Measurements from ENCODE around the gene FAM174C.

FAM174C gene

GRCh38 chr19:1275260-1275975, at the start of gene FAM174C:
Gene FAM174C (plus strand): TSS chr19:1275530. CDS start chr19:1275550, 20 bp downstream.
- DNase-seq (ENCODE audit: low read depth in 3 of 3) = peak; percentile 91 to 97 (median 94)

- DNase-seq (ENCODE audit: low read depth in 3 of 3) = no peak
Observed at GRCh38 chr19:1226227-1226518, 49.2 kb upstream of the FAM174C start.

- DNase-seq (ENCODE audit: low read depth in 3 of 3) = no peak
Observed at GRCh38 chr19:1226522-1227303, 48.6 kb upstream of the FAM174C start.

- no peak for DNase-seq (ENCODE audit: low read depth in 3 of 3)
Observed at GRCh38 chr19:1227304-1228054, 47.9 kb upstream of the FAM174C start.

- no peak for DNase-seq (ENCODE audit: low read depth in 3 of 3)
Observed at GRCh38 chr19:1228161-1228957, 47.0 kb upstream of the FAM174C start.

- DNase-seq (ENCODE audit: low read depth in 3 of 3) = no peak
Observed at GRCh38 chr19:1229056-1229923, 46.0 kb upstream of the FAM174C start.

GRCh38 chr19:1229924-1230782, 45.2 kb upstream of the FAM174C start:
- no peak for DNase-seq (ENCODE audit: low read depth in 3 of 3)

- no peak for DNase-seq (ENCODE audit: low read depth in 3 of 3)
Observed at GRCh38 chr19:1230783-1231489, 44.4 kb upstream of the FAM174C start.

GRCh38 chr19:1231729-1232637, 43.3 kb upstream of the FAM174C start:
- DNase-seq (ENCODE audit: low read depth in 3 of 3) = no peak

GRCh38 chr19:1232652-1233072, 42.7 kb upstream of the FAM174C start:
- DNase-seq (ENCODE audit: low read depth in 3 of 3) = no peak

GRCh38 chr19:1233115-1233667, 42.1 kb upstream of the FAM174C start:
- no peak for DNase-seq (ENCODE audit: low read depth in 3 of 3)

- no peak for DNase-seq (ENCODE audit: low read depth in 3 of 3)
Observed at GRCh38 chr19:1234051-1234954, 41.0 kb upstream of the FAM174C start.

- no peak for DNase-seq (ENCODE audit: low read depth in 3 of 3)
Observed at GRCh38 chr19:1234955-1235380, 40.4 kb upstream of the FAM174C start.

GRCh38 chr19:1235625-1236538, 39.4 kb upstream of the FAM174C start:
- no peak for DNase-seq (ENCODE audit: low read depth in 3 of 3)

- DNase-seq (ENCODE audit: low read depth in 3 of 3) = no peak
Observed at GRCh38 chr19:1236576-1236975, 38.8 kb upstream of the FAM174C start.

All from stimulated activated CD4-positive, alpha-beta T cell treated with anti-CD3 and anti-CD28 coated beads, TNF-alpha, amount 100 ng/mL, for 24 hours (primary cell).